Cardiac muscle cell (in vitro differentiated cells and primary cell): Measurements from ENCODE around the gene CUX1. TPM values are rescaled to one million over a fixed set of nuclear protein-coding genes. Genes with fewer than 3 reads are reported as not detected.

ENCODE experiments used
- DNase-seq, 2 donors: peaks; one replicate each; pipeline versions ENCODE4 v3.0.0 to v3.0.0-alpha.2; 2010 to 2017; ENCODE audit warnings: low read depth in 1 of 2, low spot score in 1 of 2
- H3K27ac ChIP-seq: fragments of 200-600 bp; sonication (generic); 2 replicates; pipeline ENCODE4 v1.5.1; 2016
- H3K27me3 ChIP-seq: fragments of 200-600 bp; sonication (generic); 2 replicates; pipeline ENCODE4 v1.6.0; 2016; ENCODE audit warnings: control low read depth
- H3K36me3 ChIP-seq: fragments of 200-600 bp; sonication (generic); 2 replicates; pipeline ENCODE4 v1.5.1; 2016; ENCODE audit warnings: control low read depth
- H3K4me1 ChIP-seq: fragments of 200-600 bp; sonication (generic); 2 replicates; pipeline ENCODE4 v1.8.1; 2017; ENCODE audit warnings: low read depth, mild to moderate bottlenecking, mixed run types
- H3K4me3 ChIP-seq: fragments of 200-600 bp; sonication (generic); 2 replicates; pipeline ENCODE4 v1.5.1; 2016; ENCODE audit warnings: mild to moderate bottlenecking
- H3K9me3 ChIP-seq: fragments of 200-600 bp; sonication (generic); 2 replicates; pipeline ENCODE4 v1.5.1; 2017; ENCODE audit warnings: low read depth, mild to moderate bottlenecking, control low read depth
- CTCF ChIP-seq: IDR thresholded peaks from 2 replicates; pipeline ENCODE4 v1.5.1; 2012; ENCODE audit warnings: low read depth, mild to moderate bottlenecking, low read length
- polyA plus RNA-seq: library from polyadenylated mRNA; unstranded; fragments of >200 nt; fragmentation: Nextera tagmentation; extraction: Ambion mirVana; gene quantifications from 2 replicates; pipeline ENCODE4 v1.2.1, GENCODE V29; 2016
- total RNA-seq: library from RNA; depleted of rRNA; stranded (reverse); fragments of >200 nt; gene quantifications from 2 replicates; pipeline ENCODE4 v1.2.3, GENCODE V29; 2016

CUX1 gene
- total and polyA plus RNA-seq, 2 experiments from 2014 or later = 67.7 to 85.3 TPM

GRCh38 chr7:101993311-101993710 lies 175.9 kb downstream of the CUX1 start:
- Histone ChIP-seq H3K36me3 (no peaks in the 10 kb centered on the region), H3K4me1 (no peaks in the 10 kb centered on the region), H3K27me3 (no peaks in the 10 kb centered on the region), H3K9me3 (no peaks in the 10 kb centered on the region), H3K4me3 (no peak overlapping the region), H3K27ac (no peak overlapping the region)
- no peak for DNase-seq
- no peak for TF ChIP-seq CTCF

GRCh38 chr7:101995121-101995520 lies 177.7 kb downstream of the CUX1 start:
- Histone ChIP-seq H3K4me3 (no peak overlapping the region), H3K36me3 (no peaks in the 10 kb centered on the region), H3K4me1 (peaks cover 7% of the 10 kb centered on the region), H3K9me3 (no peaks in the 10 kb centered on the region), H3K27ac (no peak overlapping the region), H3K27me3 (no peaks in the 10 kb centered on the region)
- no peak for TF ChIP-seq CTCF
- no peak for DNase-seq

- H3K4me1 ChIP-seq = peaks cover 16% of the 10 kb centered on the region
- no peak overlapping the region for H3K4me3 ChIP-seq
- TF ChIP-seq CTCF = no peak
- no peak overlapping the region for H3K27ac ChIP-seq
- no peaks in the 10 kb centered on the region for H3K9me3 ChIP-seq
- no peak for DNase-seq
- no peaks in the 10 kb centered on the region for H3K27me3 ChIP-seq
- no peaks in the 10 kb centered on the region for H3K36me3 ChIP-seq
Measured at GRCh38 chr7:101996131-101996691, 178.8 kb downstream of the CUX1 start.

- H3K27me3 ChIP-seq = no peaks in the 10 kb centered on the region
- peaks cover 16% of the 10 kb centered on the region for H3K4me1 ChIP-seq
- DNase-seq = no peak
- no peak for TF ChIP-seq CTCF
- H3K4me3 ChIP-seq = no peak overlapping the region
- H3K36me3 ChIP-seq = no peaks in the 10 kb centered on the region
- no peaks in the 10 kb centered on the region for H3K9me3 ChIP-seq
- H3K27ac ChIP-seq = no peak overlapping the region
Measured at GRCh38 chr7:101996876-101997275, 179.4 kb downstream of the CUX1 start.

- TF ChIP-seq CTCF = no peak
- H3K4me1 ChIP-seq = peaks cover 16% of the 10 kb centered on the region
- H3K27ac ChIP-seq = no peak overlapping the region
- H3K4me3 ChIP-seq = no peak overlapping the region
- no peak for DNase-seq
- H3K27me3 ChIP-seq = no peaks in the 10 kb centered on the region
- no peaks in the 10 kb centered on the region for H3K36me3 ChIP-seq
- H3K9me3 ChIP-seq = no peaks in the 10 kb centered on the region
Measured at GRCh38 chr7:101998029-101998905, 180.8 kb downstream of the CUX1 start.
